ENCODE data around the gene SUSD3.
A peak's percentile ranks its signal among the peaks of the same experiment; 100 is the strongest.
"Not testable (repeated sequence)": the region's sequence is repeated elsewhere in the genome, so short reads cannot be mapped to it uniquely, and the experiment has no call there.

The SUSD3 gene

GRCh38 chr9:93058355-93059010 lies at the start of gene SUSD3:
SUSD3 (plus strand) TSS chr9:93058701; CDS start chr9:93058743, 42 bp downstream.
- peak; percentile 52 for DNase-seq (ENCODE audit: low read depth)

GRCh38 chr9:93009337-93010015 lies 49.0 kb upstream of the SUSD3 start:
- DNase-seq (ENCODE audit: low read depth), result no peak

GRCh38 chr9:93010056-93010455 lies 48.4 kb upstream of the SUSD3 start:
- no peak for DNase-seq (ENCODE audit: low read depth)

GRCh38 chr9:93010704-93011103 lies 47.8 kb upstream of the SUSD3 start:
- DNase-seq (ENCODE audit: low read depth), result no peak

DNA sequence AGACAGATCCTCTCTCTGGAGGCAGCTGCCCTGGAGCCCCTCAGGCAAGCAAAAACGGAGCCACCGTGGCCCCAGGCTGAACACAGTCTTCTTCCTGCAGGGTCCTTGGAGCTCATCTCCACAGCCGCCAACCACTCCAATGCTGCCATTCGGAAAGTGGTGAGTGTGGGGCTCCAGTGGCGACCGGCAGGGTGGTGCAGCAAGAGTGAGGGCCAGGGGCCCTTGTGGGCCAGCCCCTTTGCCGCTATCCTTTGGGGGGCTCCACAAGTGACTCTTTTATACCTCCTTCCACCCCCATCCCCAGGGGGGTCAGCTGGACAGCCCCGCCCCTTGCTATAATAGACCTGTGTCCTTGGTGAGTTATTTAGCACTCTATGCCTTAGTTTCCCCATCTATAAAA lies 47.4 kb upstream of the SUSD3 start:
- no peak for DNase-seq (ENCODE audit: low read depth)

GRCh38 chr9:93012963-93013855 lies 45.3 kb upstream of the SUSD3 start:
- no peak for DNase-seq (ENCODE audit: low read depth)

DNA sequence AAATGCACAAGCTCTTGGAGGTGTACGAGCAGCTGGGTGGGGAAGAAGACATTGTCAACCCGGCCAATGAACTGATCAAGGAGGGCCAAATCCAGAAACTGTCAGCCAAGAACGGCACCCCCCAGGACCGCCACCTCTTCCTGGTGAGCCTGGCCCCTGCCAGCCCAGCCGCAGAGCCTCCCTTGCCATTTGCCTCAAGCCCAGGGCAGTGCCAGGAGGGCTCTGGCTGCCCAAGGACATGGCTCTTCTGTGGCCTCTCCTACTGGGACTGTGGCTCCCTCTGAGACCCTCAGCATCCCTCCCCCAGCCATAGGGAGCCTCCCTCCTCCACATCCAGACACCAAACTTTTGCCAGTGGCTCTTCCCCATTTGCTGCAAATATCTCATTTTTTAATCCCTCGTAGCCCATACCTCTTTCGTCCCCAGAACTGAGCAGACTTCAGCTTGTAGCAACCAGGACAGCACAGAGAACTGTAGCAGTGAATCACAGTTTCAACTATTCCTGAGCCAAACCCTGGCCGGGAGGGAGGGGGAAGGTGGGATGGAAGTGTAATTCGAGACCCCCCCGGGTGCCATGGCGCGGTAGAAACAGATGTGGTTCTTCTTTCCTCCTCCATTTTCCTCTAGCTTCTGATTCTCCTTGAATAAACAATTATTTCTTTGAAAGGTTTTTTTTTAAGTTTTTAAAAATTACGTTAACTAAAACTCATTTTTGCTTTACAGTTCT lies 44.5 kb upstream of the SUSD3 start:
- DNase-seq (ENCODE audit: low read depth), result no peak

DNA sequence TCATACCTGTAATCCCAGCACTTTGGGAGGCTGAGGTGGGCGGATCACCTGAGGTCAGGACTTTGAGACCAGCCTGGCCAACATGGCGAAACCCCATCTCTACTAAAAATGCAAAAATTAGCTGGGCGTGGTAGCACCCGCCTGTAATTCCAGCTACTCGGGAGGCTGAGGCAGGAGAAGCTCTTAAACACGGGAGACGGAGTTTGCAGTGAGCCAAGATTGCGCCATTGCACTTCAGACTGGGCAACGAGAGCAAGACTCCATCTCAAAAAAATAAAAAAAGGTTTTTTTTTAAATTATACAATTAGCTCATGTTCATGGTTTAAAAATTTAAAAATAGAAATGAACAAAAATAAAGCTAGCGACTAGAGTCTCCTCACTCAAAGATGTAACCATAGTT lies 43.3 kb upstream of the SUSD3 start:
- not testable (repeated sequence) for DNase-seq (ENCODE audit: low read depth)

DNA sequence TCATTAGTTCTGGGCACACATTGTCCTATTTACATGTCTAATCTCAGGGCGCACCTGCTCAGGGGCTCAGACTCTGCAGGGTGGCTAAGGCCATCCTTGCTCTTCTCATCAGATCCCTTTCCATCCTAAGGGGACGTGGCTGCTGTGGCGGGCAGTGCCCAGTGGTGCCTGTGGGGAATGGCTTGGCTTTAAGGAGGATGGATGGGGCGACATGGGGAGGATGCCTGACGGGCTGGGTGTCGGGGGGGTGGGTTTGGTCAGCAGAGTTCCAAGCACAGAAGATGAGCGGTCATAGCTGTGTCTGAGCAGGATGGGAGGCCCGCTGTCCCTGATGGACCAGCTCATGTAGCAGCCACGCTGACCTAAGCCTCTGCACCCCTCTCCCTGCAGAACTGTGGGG lies 40.9 kb upstream of the SUSD3 start:
- DNase-seq (ENCODE audit: low read depth), result no peak

DNA sequence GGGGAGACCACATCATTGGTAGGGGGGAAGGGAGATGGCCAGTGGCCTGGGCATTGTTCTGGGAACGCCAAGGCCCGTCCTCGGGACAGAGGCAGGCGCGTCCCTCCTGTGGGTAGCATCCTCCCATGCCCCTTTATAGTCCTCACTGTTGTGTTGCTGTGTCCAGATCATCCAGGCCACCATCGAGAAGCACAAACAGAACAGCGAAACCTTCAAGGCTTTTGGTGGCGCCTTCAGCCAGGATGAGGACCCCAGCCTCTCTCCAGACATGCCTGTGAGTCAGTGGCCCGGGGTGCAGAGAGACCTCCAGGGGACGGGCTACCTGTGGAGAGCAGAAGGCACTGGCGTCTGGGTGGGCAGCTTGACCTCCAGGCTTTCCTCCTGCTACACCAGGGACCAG lies 38.4 kb upstream of the SUSD3 start:
- no peak for DNase-seq (ENCODE audit: low read depth)

- no peak for DNase-seq (ENCODE audit: low read depth)
Observed at GRCh38 chr9:93020771-93021670, 37.5 kb upstream of the SUSD3 start.

GRCh38 chr9:93022066-93022465 lies 36.4 kb upstream of the SUSD3 start:
- DNase-seq (ENCODE audit: low read depth), result no peak

DNA sequence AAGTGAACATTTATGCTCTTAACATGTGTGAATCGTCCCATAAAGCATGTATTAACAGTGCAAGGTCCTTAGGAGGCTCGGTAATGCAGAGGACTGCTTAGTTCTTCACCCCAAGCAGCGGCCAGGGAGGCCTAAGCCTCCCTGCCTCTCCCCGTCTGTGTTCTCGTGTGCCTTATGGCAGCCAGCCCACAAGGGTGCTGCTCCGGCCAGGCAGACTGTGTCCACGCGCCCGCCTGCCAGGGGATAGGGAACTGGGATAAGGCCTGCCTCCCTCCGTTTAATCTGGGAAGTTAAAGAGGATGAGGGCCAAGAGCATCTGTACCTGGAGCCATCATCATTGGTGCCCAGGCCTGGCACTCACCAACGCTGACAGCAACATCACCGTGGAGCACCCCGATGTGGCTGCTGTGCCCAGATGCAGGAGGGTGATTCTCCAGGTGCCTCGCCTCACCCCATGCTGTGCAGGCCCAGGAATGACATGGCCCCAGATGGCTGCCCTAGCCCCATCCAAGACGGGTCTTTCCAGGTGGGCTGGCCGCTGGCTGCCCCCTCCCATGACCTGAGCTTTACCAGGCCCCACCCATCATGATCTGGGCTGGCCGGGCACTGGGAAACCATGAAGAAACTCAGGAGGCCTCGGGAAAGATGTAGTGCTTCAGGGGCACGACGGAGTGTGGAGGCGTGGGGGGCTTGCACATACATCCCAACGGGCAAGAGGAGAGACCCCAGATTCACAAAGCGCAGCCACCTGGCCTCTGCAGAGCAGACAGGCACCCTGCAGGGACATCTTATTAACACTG lies 35.6 kb upstream of the SUSD3 start:
- DNase-seq (ENCODE audit: low read depth), result no peak

- no peak for DNase-seq (ENCODE audit: low read depth)
Observed at GRCh38 chr9:93023521-93023815, 35.0 kb upstream of the SUSD3 start.

- no peak for DNase-seq (ENCODE audit: low read depth)
Observed at GRCh38 chr9:93024646-93024910, 33.9 kb upstream of the SUSD3 start.

GRCh38 chr9:93024986-93025630 lies 33.4 kb upstream of the SUSD3 start:
- DNase-seq (ENCODE audit: low read depth), result no peak

DNA sequence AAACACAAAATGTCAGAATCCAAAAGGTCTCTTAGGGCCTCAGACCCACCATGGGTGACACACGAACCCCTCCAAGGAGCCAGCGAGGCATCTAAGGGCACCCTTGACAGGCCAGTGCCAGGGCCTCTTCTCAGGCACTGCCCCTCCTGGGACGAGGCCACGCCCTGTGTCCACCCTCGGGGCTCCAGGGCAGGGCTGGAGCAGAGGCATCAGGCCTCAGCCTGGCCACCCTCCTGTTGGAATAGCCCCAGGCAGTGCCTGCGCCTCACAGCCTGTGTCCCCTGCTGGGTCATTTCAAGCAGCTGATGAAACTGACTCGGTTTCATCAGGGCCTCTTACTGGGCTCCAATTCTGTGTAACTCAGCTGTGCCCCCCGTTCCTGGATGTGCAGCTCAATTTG lies 32.8 kb upstream of the SUSD3 start:
- DNase-seq (ENCODE audit: low read depth), result no peak

DNA sequence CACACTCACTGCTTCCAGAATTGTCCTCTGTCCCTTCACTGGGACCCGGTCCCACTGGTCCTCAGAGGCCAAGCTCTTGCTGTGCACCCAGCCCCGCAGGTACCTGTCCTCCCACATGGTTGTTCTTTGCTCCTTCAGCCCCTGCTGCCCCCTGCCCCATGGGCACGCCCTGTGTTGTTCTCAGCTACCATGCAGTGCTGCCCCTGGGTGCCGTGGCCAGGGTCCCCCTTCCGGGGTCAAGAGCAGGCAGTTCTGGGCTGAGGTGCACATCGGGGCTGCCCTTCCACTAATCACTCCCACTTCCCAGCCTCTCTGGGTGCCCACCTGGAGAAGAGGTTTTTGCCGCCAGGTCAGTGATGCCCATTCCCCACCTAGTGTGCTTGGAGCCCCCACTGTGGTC lies 31.9 kb upstream of the SUSD3 start:
- DNase-seq (ENCODE audit: low read depth), result no peak

GRCh38 chr9:93027750-93028149 lies 30.8 kb upstream of the SUSD3 start:
- DNase-seq (ENCODE audit: low read depth), result no peak

DNA sequence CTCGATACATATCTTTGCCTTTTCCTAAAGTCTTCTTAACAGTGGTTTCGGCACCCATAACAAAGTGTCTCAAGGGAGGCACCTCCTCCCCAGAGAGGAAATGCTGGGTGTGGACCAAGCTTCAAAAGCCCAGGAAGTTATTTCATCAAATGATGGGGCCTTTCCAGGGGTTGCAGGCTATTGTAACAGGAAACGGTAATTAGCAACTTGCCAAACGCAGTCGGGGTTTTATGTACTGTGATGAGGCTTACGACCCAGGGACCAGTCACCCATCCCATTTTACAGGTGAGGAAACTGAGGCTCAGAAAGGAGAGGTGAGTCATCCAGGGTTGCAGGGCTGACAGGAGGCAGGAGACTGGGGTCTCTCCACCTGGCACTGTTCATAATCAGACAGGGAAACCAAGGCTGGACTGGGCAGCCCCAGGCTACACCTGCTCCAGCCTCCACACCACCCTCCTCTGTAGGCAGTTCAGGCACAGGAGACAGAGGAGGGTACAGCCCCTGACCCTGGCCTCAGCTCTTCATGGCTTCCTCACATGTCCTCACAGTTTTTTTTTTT lies 30.0 kb upstream of the SUSD3 start:
- no peak for DNase-seq (ENCODE audit: low read depth)
